Osteoblast (primary cell): ENCODE data around the gene INSIG2. TPM values are rescaled to one million over a fixed set of nuclear protein-coding genes. Genes with fewer than 3 reads are reported as not detected.

Experiments
- DNase-seq: peaks from one replicate; pipeline ENCODE4 v3.0.0; 2011; ENCODE audit warnings: low spot score, mixed read lengths; ENCODE audit not compliant: insufficient read length; ENCODE audit errors: missing footprints
- H2AFZ ChIP-seq: 2 replicates; pipeline ENCODE4 v1.6.0; 2011; ENCODE audit warnings: mild to moderate bottlenecking, low read length
- H3K27ac ChIP-seq: 2 replicates; pipeline ENCODE4 v1.5.1; 2011; ENCODE audit warnings: mild to moderate bottlenecking, low read depth, low read length, moderate library complexity
- H3K27me3 ChIP-seq: 2 replicates; pipeline ENCODE4 v1.6.0; 2012; ENCODE audit warnings: mild to moderate bottlenecking, control low read depth, inconsistent platforms, low read length, moderate library complexity; ENCODE audit not compliant: insufficient read depth
- H3K36me3 ChIP-seq: 2 replicates; pipeline ENCODE4 v1.5.1; 2011; ENCODE audit warnings: mild to moderate bottlenecking, low read length, control low read depth, moderate library complexity; ENCODE audit not compliant: insufficient read depth
- H3K4me1 ChIP-seq: 2 replicates; pipeline ENCODE4 v1.5.1; 2011; ENCODE audit warnings: mild to moderate bottlenecking, low read length, control low read depth, moderate library complexity; ENCODE audit not compliant: insufficient read depth
- H3K4me2 ChIP-seq: 2 replicates; pipeline ENCODE4 v1.6.0; 2011; ENCODE audit warnings: mild to moderate bottlenecking, low read length; ENCODE audit not compliant: insufficient read depth
- H3K4me3 ChIP-seq: fragments of 200-600 bp; sonication (generic); 3 replicates; pipeline ENCODE4 v1.5.1; 2012; ENCODE audit warnings: mild to moderate bottlenecking, low read length, inconsistent platforms; ENCODE audit not compliant: insufficient read depth
- H3K79me2 ChIP-seq: 2 replicates; pipeline ENCODE4 v1.6.0; 2012; ENCODE audit warnings: mild to moderate bottlenecking, low read length, control low read depth, inconsistent platforms; ENCODE audit not compliant: insufficient read depth
- H3K9me3 ChIP-seq: 2 replicates; pipeline ENCODE4 v1.5.1; 2011; ENCODE audit warnings: low read depth, low read length, control low read depth
- H4K20me1 ChIP-seq: 2 replicates; pipeline ENCODE4 v1.6.0; 2012; ENCODE audit warnings: mild to moderate bottlenecking, low read length, control low read depth; ENCODE audit not compliant: insufficient read depth
- total RNA-seq: library from RNA; depleted of rRNA; stranded (reverse); fragments of >200 nt; gene quantifications from 2 replicates; pipeline ENCODE4 v1.2.3, GENCODE V29; 2012
- TF ChIP-seq, protein P1 (sequence below): IDR thresholded peaks from 2 replicates; pipeline ENCODE4 v1.5.1; 2011; ENCODE audit warnings: mild to moderate bottlenecking, low read depth, low read length, moderate library complexity; ENCODE audit errors: extremely low read depth

Gene INSIG2
- total RNA-seq, 1 donor: 20.6 TPM

DNA sequence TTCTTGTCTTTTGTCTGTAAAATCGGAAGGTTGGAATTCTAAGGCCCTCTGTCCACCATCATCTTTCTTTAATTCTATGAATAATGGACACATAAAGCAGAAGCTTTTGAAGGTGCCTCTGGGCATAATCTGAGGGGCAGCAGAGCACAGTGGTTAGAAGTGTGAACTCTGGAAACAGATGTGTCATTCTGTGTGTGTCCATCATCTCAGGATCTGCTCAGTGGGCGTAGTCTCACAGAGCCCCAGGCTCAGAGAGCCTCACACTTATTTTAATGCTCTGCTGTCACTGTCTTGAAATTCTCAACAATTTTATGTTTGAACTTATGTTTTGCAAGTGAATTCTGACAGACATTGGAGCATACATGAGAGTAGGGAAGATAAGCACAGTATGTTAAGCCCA lies 43.4 kb upstream of the INSIG2 start:
- Histone ChIP-seq H3K27ac (no peak overlapping the region), H3K4me1 (peaks cover 21% of the 10 kb centered on the region), H4K20me1 (no peaks in the 10 kb centered on the region), H3K4me2 (no peak overlapping the region), H3K9me3 (no peaks in the 10 kb centered on the region), H3K36me3 (no peaks in the 10 kb centered on the region), H2AFZ (no peak overlapping the region), H3K27me3 (peaks cover 20% of the 10 kb centered on the region), H3K4me3 (no peak overlapping the region), H3K79me2 (no peaks in the 10 kb centered on the region)
- no peak for DNase-seq
- TF ChIP-seq, protein P1, sequence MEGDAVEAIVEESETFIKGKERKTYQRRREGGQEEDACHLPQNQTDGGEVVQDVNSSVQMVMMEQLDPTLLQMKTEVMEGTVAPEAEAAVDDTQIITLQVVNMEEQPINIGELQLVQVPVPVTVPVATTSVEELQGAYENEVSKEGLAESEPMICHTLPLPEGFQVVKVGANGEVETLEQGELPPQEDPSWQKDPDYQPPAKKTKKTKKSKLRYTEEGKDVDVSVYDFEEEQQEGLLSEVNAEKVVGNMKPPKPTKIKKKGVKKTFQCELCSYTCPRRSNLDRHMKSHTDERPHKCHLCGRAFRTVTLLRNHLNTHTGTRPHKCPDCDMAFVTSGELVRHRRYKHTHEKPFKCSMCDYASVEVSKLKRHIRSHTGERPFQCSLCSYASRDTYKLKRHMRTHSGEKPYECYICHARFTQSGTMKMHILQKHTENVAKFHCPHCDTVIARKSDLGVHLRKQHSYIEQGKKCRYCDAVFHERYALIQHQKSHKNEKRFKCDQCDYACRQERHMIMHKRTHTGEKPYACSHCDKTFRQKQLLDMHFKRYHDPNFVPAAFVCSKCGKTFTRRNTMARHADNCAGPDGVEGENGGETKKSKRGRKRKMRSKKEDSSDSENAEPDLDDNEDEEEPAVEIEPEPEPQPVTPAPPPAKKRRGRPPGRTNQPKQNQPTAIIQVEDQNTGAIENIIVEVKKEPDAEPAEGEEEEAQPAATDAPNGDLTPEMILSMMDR: no peak

DNA sequence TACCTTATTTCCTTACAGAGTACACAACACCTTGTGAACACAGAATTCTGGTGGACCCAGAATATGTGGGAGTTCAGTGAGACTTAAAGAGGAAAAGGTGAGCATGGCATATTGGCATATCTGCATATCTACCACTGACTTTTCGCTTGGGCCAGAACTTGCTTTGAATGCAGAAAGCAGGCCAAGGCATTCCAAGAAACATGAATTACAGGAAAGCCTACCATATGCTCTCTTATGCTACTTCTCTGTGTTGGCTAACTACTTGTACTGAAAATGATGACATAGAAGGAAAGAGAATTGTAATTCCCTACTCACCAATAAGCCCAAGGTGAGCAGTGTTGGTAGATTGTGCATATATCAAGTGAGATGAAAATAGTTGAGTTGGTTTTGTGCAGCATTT lies 43.0 kb upstream of the INSIG2 start:
- Histone ChIP-seq H3K4me2 (no peak overlapping the region), H3K4me3 (no peak overlapping the region), H3K79me2 (no peaks in the 10 kb centered on the region), H3K36me3 (no peaks in the 10 kb centered on the region), H3K9me3 (no peaks in the 10 kb centered on the region), H3K27ac (no peak overlapping the region), H3K4me1 (peaks cover 23% of the 10 kb centered on the region), H4K20me1 (no peaks in the 10 kb centered on the region), H2AFZ (no peak overlapping the region), H3K27me3 (peaks cover 17% of the 10 kb centered on the region)
- no peak for DNase-seq
- TF ChIP-seq, protein P1: no peak

DNA sequence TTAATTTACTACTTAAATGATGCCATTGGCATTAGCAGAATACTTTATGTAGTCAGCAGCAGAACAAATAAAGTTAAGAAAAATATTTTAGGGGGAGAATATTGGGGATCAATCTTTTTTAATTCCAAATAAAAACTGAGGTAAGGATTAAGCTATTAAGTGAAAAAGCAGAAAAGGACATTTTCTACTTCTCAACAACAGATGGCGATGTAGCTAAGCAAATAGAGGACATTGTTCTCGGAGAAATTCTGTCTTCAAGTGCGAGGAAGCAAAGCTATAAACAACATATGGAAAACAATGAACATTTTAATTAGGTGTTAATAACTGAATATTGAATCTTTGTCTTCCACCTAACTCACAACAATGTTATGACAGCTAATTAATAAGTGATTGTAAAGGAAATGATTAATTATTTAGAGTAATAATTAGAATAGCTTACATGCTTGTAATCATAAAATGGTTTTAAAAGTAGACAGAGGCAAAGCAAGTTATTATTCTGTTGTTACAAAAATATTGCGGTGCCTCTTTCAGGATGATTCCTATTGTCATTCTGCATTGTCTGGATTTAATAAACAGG lies 41.5 kb upstream of the INSIG2 start:
- Histone ChIP-seq H2AFZ (no peak overlapping the region), H3K4me3 (peak overlapping the region; percentile 30), H3K36me3 (no peaks in the 10 kb centered on the region), H4K20me1 (no peaks in the 10 kb centered on the region), H3K4me2 (peak overlapping the region; percentile 67), H3K27ac (no peak overlapping the region), H3K27me3 (peaks cover 17% of the 10 kb centered on the region), H3K9me3 (no peaks in the 10 kb centered on the region), H3K4me1 (peaks cover 24% of the 10 kb centered on the region), H3K79me2 (no peaks in the 10 kb centered on the region)
- TF ChIP-seq, protein P1: peak; percentile 65
- DNase-seq: no peak

DNA sequence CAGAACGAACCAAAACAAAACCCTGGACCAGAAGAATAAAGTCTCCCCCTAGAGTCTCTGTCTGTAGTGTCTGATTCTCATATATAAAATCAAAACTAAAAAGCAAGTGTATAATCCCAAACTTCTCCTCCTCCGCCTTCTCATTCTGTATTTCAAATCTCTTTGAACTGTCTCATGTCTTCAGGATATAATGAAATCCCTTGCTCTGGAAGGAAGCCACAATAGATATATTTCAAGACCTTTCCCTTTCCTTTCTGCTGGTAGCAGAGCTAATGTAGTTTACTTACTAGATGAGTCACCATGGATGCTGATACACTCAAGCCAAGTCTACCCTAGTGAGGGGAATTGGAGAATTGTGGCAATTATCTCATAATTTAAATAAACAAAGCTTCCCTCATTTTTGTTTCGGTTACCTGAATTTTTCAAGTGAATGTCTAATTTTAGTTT lies 40.9 kb upstream of the INSIG2 start:
- TF ChIP-seq, protein P1: no peak
- H4K20me1 ChIP-seq: no peaks in the 10 kb centered on the region
- peaks cover 20% of the 10 kb centered on the region for H3K27me3 ChIP-seq
- H3K36me3 ChIP-seq: no peaks in the 10 kb centered on the region
- peak overlapping the region; percentile 67 for H3K4me2 ChIP-seq
- H3K79me2 ChIP-seq: no peaks in the 10 kb centered on the region
- no peaks in the 10 kb centered on the region for H3K9me3 ChIP-seq
- H3K4me3 ChIP-seq: peak overlapping the region; percentile 30
- peak; percentile 48 for DNase-seq
- H2AFZ ChIP-seq: no peak overlapping the region
- H3K4me1 ChIP-seq: peaks cover 24% of the 10 kb centered on the region
- H3K27ac ChIP-seq: no peak overlapping the region
